IMR-90 (cell line): Measurements from ENCODE around the gene ZNF780B.

ENCODE experiments used
- CEBPB ChIP-seq: IDR thresholded peaks from 2 replicates; pipeline ENCODE4 v1.6.1; 2012; ENCODE audit warnings: low read depth, low read length, improper control_type of control experiment
- CTCF ChIP-seq: conservative IDR thresholded peaks from 2 replicates; pipeline ENCODE4 v1.5.1; 2012; ENCODE audit warnings: mild to moderate bottlenecking, low read depth, low read length, improper control_type of control experiment
- ELK1 ChIP-seq: fragments of 150-350 bp; IDR thresholded peaks from 2 replicates; pipeline ENCODE4 v1.6.1; 2016; ENCODE audit warnings: low read depth, mild to moderate bottlenecking, low read length, moderate library complexity, borderline replicate concordance
- FOS ChIP-seq: fragments of 150-350 bp; IDR thresholded peaks from 2 replicates; pipeline ENCODE4 v1.6.1; 2016; ENCODE audit warnings: low read depth, low read length
- MAFK ChIP-seq: IDR thresholded peaks from 2 replicates; pipeline ENCODE4 v1.6.1; 2012; ENCODE audit warnings: low read depth, low read length, improper control_type of control experiment
- POLR2A ChIP-seq: IDR thresholded peaks from 2 replicates; pipeline ENCODE4 v1.6.1; 2012; ENCODE audit warnings: mild to moderate bottlenecking, low read depth, low read length
- RAD21 ChIP-seq: IDR thresholded peaks from 2 replicates; pipeline ENCODE4 v1.6.1; 2012; ENCODE audit warnings: low read length, improper control_type of control experiment
- RCOR1 ChIP-seq: IDR thresholded peaks from 2 replicates; pipeline ENCODE4 v1.6.1; 2012; ENCODE audit warnings: mild to moderate bottlenecking, low read length, improper control_type of control experiment; ENCODE audit not compliant: insufficient replicate concordance
- RFX5 ChIP-seq: IDR thresholded peaks from 2 replicates; pipeline ENCODE4 v1.8.0; 2012; ENCODE audit warnings: low read depth, mild to moderate bottlenecking, low read length, moderate library complexity

GRCh38 chr19:40055832-40056504 lies at the start of gene ZNF780B:
- TF ChIP-seq CTCF: no peak; the same call in 1 of the 2 replicates
- TF ChIP-seq RCOR1: no peak
- no peak for TF ChIP-seq FOS
- TF ChIP-seq MAFK: no peak
- TF ChIP-seq POLR2A: no peak
- no peak for TF ChIP-seq ELK1
- peak; percentile 32 for TF ChIP-seq CEBPB
- no peak for TF ChIP-seq RFX5
- TF ChIP-seq RAD21: no peak
